ENCODE data around the gene NLGN4X. TPM values are rescaled to one million over a fixed set of nuclear protein-coding genes. Genes with fewer than 3 reads are reported as not detected.

NLGN4X gene
- total RNA-seq, 6 donors from 2014 or later: 1.1 to 3.1 (median 2.3) TPM

DNA sequence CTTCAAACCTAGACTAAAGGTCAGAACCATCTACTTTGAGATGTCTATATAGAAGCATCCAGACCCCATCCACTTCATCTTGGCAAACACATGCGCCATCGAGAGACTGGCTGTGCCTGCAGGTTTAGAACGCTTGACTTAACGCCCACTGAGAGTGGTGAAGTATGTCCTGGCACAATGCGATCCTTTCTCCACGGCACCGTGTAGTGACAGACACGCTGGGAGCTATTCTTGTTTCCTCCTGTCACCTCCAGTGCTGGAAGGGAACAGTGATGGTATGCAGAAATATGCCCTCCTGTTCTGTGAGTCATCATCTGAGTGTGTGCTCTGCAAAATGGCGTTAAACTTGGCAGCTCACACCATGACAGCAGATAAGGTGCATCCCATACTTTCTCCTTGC, 330.2 kb downstream of the NLGN4X start:
- Histone ChIP-seq H3K27ac (no peak overlapping the region), H3K4me3 (no peak overlapping the region), H3K36me3 (no peaks in the 10 kb centered on the region), H3K27me3 (no peaks in the 10 kb centered on the region), H3K9me3 (no peaks in the 10 kb centered on the region), H3K4me1 (no peaks in the 10 kb centered on the region)
- no peak for TF ChIP-seq EP300 (IDR thresholded peaks at IDR 0.05)
- no peak for TF ChIP-seq POLR2AphosphoS5 (IDR thresholded peaks at IDR 0.05)
- TF ChIP-seq, protein P1, sequence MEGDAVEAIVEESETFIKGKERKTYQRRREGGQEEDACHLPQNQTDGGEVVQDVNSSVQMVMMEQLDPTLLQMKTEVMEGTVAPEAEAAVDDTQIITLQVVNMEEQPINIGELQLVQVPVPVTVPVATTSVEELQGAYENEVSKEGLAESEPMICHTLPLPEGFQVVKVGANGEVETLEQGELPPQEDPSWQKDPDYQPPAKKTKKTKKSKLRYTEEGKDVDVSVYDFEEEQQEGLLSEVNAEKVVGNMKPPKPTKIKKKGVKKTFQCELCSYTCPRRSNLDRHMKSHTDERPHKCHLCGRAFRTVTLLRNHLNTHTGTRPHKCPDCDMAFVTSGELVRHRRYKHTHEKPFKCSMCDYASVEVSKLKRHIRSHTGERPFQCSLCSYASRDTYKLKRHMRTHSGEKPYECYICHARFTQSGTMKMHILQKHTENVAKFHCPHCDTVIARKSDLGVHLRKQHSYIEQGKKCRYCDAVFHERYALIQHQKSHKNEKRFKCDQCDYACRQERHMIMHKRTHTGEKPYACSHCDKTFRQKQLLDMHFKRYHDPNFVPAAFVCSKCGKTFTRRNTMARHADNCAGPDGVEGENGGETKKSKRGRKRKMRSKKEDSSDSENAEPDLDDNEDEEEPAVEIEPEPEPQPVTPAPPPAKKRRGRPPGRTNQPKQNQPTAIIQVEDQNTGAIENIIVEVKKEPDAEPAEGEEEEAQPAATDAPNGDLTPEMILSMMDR (IDR thresholded peaks at IDR 0.05): no peak
- no peak for TF ChIP-seq POLR2A (IDR thresholded peaks at IDR 0.05)
- ATAC-seq (ENCODE audit: low FRiP score in 2 of 2): no peak
- WGBS, 2 donors: 89 to 93% methylated on average over 8 to 9 of the region's 9 CpGs
- DNase-seq: no peak

GRCh38 chrX:5891378-5891777, 337.3 kb downstream of the NLGN4X start:
- no peaks in the 10 kb centered on the region for H3K9me3 ChIP-seq
- ATAC-seq (ENCODE audit: low FRiP score in 2 of 2) (no peak), DNase-seq (no peak)
- H3K27ac ChIP-seq: no peak overlapping the region
- TF ChIP-seq, protein P1 (IDR thresholded peaks at IDR 0.05): no peak
- TF ChIP-seq EP300 (IDR thresholded peaks at IDR 0.05): no peak
- TF ChIP-seq POLR2AphosphoS5 (IDR thresholded peaks at IDR 0.05): no peak
- no peak for TF ChIP-seq POLR2A (IDR thresholded peaks at IDR 0.05)
- 77 to 88% methylated on average over 5 of the region's 5 CpGs for WGBS, 2 donors
- no peaks in the 10 kb centered on the region for H3K4me1 ChIP-seq
- H3K4me3 ChIP-seq: no peak overlapping the region
- no peaks in the 10 kb centered on the region for H3K36me3 ChIP-seq
- H3K27me3 ChIP-seq: no peaks in the 10 kb centered on the region

DNA sequence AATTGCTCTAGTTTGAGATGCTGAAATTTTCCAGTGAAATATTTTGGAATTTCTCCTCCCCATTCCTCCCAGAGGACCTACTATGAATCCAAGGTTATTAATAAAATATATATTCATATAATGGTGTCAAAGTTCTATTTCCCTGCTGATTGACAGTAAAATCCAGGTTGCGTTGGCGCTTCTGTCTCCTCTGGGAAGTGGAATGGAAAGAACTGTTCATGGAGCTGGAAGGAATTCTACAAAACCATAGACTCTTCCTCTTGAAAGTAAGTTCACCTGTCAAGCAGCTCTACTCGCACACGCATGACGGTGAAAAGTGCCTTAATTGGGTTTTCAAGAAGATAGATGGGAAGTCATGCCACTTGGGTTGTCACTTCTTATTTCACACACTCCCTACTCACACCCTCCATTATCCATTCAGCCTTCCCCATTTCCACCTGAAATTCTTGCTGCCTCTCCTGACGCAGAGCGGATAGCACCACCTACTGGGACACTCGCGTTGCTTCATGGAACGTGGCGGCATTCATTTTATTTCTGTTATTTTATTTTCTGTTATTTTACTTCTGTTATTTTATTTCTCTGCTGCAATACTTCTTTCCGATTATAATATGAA, 351.6 kb downstream of the NLGN4X start:
- H3K36me3 ChIP-seq: no peaks in the 10 kb centered on the region
- H3K4me3 ChIP-seq: no peak overlapping the region
- TF ChIP-seq EP300 (IDR thresholded peaks at IDR 0.05): no peak
- TF ChIP-seq POLR2AphosphoS5 (IDR thresholded peaks at IDR 0.05): no peak
- TF ChIP-seq, protein P1 (IDR thresholded peaks at IDR 0.05): peak in 4 of 6 experiments; percentile 11 to 45 (median 37)
- H3K27me3 ChIP-seq: no peaks in the 10 kb centered on the region
- H3K9me3 ChIP-seq: no peaks in the 10 kb centered on the region
- DNase-seq: peak in 1 of 2 donors; percentile 23
- no peaks in the 10 kb centered on the region for H3K4me1 ChIP-seq
- 31 to 47% methylated on average over 12 of the region's 12 CpGs for WGBS, 2 donors
- no peak overlapping the region for H3K27ac ChIP-seq
- no peak for ATAC-seq (ENCODE audit: low FRiP score in 2 of 2)

DNA sequence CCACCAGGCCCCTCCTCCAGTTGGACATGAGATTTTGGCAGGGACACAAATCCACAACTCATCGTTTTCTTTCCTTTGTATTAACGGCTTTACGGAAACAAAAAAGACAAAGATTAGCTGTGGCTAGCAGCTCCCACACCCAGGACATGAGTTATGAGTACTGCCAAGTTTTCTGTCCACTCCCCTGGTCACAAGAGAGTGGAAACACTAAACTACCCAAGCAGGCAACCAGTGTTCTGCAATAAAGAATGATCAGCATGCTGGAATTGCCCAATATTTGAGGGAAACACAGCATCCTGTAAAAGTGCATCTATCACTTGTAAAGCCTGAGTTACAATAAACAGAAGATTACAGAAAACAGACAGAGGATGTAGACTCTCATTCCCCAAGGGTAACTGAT, 358.4 kb downstream of the NLGN4X start:
- H3K4me3 ChIP-seq: no peak overlapping the region
- no peaks in the 10 kb centered on the region for H3K27me3 ChIP-seq
- no peaks in the 10 kb centered on the region for H3K36me3 ChIP-seq
- DNase-seq (no peak), ATAC-seq (ENCODE audit: low FRiP score in 2 of 2) (peak in 1 of 2 donors; percentile 24)
- H3K9me3 ChIP-seq: no peaks in the 10 kb centered on the region
- no peak for TF ChIP-seq POLR2AphosphoS5 (IDR thresholded peaks at IDR 0.05)
- TF ChIP-seq, protein P1 (IDR thresholded peaks at IDR 0.05): no peak
- no peak for TF ChIP-seq POLR2A (IDR thresholded peaks at IDR 0.05)
- no peak for TF ChIP-seq EP300 (IDR thresholded peaks at IDR 0.05)
- 51 to 60% methylated on average over 3 of the region's 3 CpGs for WGBS, 2 donors
- H3K4me1 ChIP-seq: no peaks in the 10 kb centered on the region
- no peak overlapping the region for H3K27ac ChIP-seq

- no peak for ATAC-seq (ENCODE audit: low FRiP score in 2 of 2)
- Histone ChIP-seq H3K27ac (no peak overlapping the region), H3K9me3 (no peaks in the 10 kb centered on the region), H3K4me3 (no peak overlapping the region), H3K4me1 (no peaks in the 10 kb centered on the region), H3K36me3 (no peaks in the 10 kb centered on the region), H3K27me3 (no peaks in the 10 kb centered on the region)
- TF ChIP-seq POLR2A (IDR thresholded peaks at IDR 0.05): no peak
- WGBS, 2 donors: 85% methylated on average over 7 of the region's 7 CpGs
- DNase-seq: no peak
Measured at GRCh38 chrX:5869786-5870185, 358.9 kb downstream of the NLGN4X start.

All from upper lobe of left lung (tissue), 6 donors.